ENCODE measurements around the gene SPATA7.

Gene SPATA7

GRCh38 chr14:88420187-88420586 is 34.7 kb downstream of the SPATA7 start:
- no peak for DNase-seq (ENCODE audit: low read depth in 2 of 2)

GRCh38 chr14:88421286-88421685 is 35.8 kb downstream of the SPATA7 start:
- no peak for DNase-seq (ENCODE audit: low read depth in 2 of 2)

- no peak for DNase-seq (ENCODE audit: low read depth in 2 of 2)
These were observed 36.6 kb downstream of the SPATA7 start for GRCh38 chr14:88422047-88422446.

GRCh38 chr14:88422919-88423650 is 37.6 kb downstream of the SPATA7 start:
- DNase-seq (ENCODE audit: low read depth in 2 of 2), result no peak

GRCh38 chr14:88424573-88424972 is 39.1 kb downstream of the SPATA7 start:
- DNase-seq (ENCODE audit: low read depth in 2 of 2), result no peak

GRCh38 chr14:88426271-88426670 is 40.8 kb downstream of the SPATA7 start:
- no peak for DNase-seq (ENCODE audit: low read depth in 2 of 2)

GRCh38 chr14:88430976-88431375 is 45.5 kb downstream of the SPATA7 start:
- DNase-seq (ENCODE audit: low read depth in 2 of 2), result no peak

GRCh38 chr14:88437658-88438057 is 52.2 kb downstream of the SPATA7 start:
- DNase-seq (ENCODE audit: low read depth in 2 of 2), result no peak

- DNase-seq (ENCODE audit: low read depth in 2 of 2), result no peak
These were observed 53.6 kb downstream of the SPATA7 start for GRCh38 chr14:88439088-88439487.

- no peak for DNase-seq (ENCODE audit: low read depth in 2 of 2)
These were observed 66.8 kb downstream of the SPATA7 start for GRCh38 chr14:88452231-88452630.

GRCh38 chr14:88454886-88455285 is 69.4 kb downstream of the SPATA7 start:
- no peak for DNase-seq (ENCODE audit: low read depth in 2 of 2)

GRCh38 chr14:88463318-88463717 is 77.9 kb downstream of the SPATA7 start:
- DNase-seq (ENCODE audit: low read depth in 2 of 2), result no peak

- DNase-seq (ENCODE audit: low read depth in 2 of 2), result no peak
These were observed 82.9 kb downstream of the SPATA7 start for GRCh38 chr14:88468406-88468805.

GRCh38 chr14:88470542-88471440 is 85.3 kb downstream of the SPATA7 start:
- no peak for DNase-seq (ENCODE audit: low read depth in 2 of 2)

GRCh38 chr14:88473791-88474190 is 88.3 kb downstream of the SPATA7 start:
- no peak for DNase-seq (ENCODE audit: low read depth in 2 of 2)

GRCh38 chr14:88476214-88476774 is 90.8 kb downstream of the SPATA7 start:
- no peak for DNase-seq (ENCODE audit: low read depth in 2 of 2)

- no peak for DNase-seq (ENCODE audit: low read depth in 2 of 2)
These were observed 91.4 kb downstream of the SPATA7 start for GRCh38 chr14:88476825-88477224.

GRCh38 chr14:88477513-88478250 is 92.2 kb downstream of the SPATA7 start:
- no peak for DNase-seq (ENCODE audit: low read depth in 2 of 2)

GRCh38 chr14:88478931-88479330 is 93.5 kb downstream of the SPATA7 start:
- no peak for DNase-seq (ENCODE audit: low read depth in 2 of 2)

GRCh38 chr14:88479574-88479987 is 94.1 kb downstream of the SPATA7 start:
- DNase-seq (ENCODE audit: low read depth in 2 of 2), result no peak

- no peak for DNase-seq (ENCODE audit: low read depth in 2 of 2)
These were observed 95.6 kb downstream of the SPATA7 start for GRCh38 chr14:88481059-88481458.

- no peak for DNase-seq (ENCODE audit: low read depth in 2 of 2)
These were observed 96.3 kb downstream of the SPATA7 start for GRCh38 chr14:88481794-88482193.
